WTC11 (cell line): ENCODE data around the gene SPDYC. TPM values are rescaled to one million over a fixed set of nuclear protein-coding genes. Genes with fewer than 3 reads are reported as not detected.
A peak's percentile ranks its signal among the peaks of the same experiment; 100 is the strongest.
"Not testable (repeated sequence)": the region's sequence is repeated elsewhere in the genome, so short reads cannot be mapped to it uniquely, and the experiment has no call there.

Experiments used
- ATAC-seq: fragments of 200-7000 bp; cut with Tn5 transposase; 2 replicates; pipeline ENCODE4 v1.10.0; 2021; ENCODE audit warnings: mild to moderate bottlenecking, moderate library complexity
- CTCF ChIA-PET: fragments of 300-600 bp; sonication (Branson Sonifier 250); formaldehyde crosslinking; loops from one replicate; lab custom pipeline; 2021; ENCODE audit warnings: antibody characterized with exemption; lab: Charles Lee
- POLR2A ChIA-PET: fragments of 350-600 bp; sonication (Branson Sonifier 250); formaldehyde crosslinking; loops from one replicate; lab custom pipeline; 2021; ENCODE audit warnings: antibody characterized with exemption; lab: Charles Lee
- DNase-seq: peaks from one replicate; pipeline ENCODE4 v3.0.0; 2021; ENCODE audit warnings: low spot score
- H3K27ac Mint-ChIP-seq: 2 replicates; pipeline ENCODE4 v1.8.0; 2021; ENCODE audit warnings: mixed read lengths
- H3K27me3 Mint-ChIP-seq: 2 replicates; pipeline ENCODE4 v1.8.0; 2021; ENCODE audit warnings: low read depth, mild to moderate bottlenecking, moderate library complexity, mixed read lengths
- H3K36me3 Mint-ChIP-seq: 2 replicates; pipeline ENCODE4 v1.8.0; 2021; ENCODE audit warnings: mixed read lengths
- H3K4me1 Mint-ChIP-seq: 2 replicates; pipeline ENCODE4 v1.8.0; 2022; ENCODE audit warnings: mixed read lengths
- H3K4me3 Mint-ChIP-seq: 2 replicates; pipeline ENCODE4 v1.8.0; 2021; ENCODE audit warnings: mild to moderate bottlenecking, moderate library complexity, mixed read lengths
- H3K9me3 Mint-ChIP-seq: 2 replicates; pipeline ENCODE4 v1.8.0; 2021; ENCODE audit warnings: mixed read lengths
- CREB1 ChIP-seq: sonication (generic); formaldehyde crosslinking; IDR thresholded peaks from 2 replicates; pipeline ENCODE4 v1.8.0; 2023; ENCODE audit warnings: mild to moderate bottlenecking, missing genetic modification reagents
- EMX1 ChIP-seq: fragments of 250-450 bp; sonication (Bioruptor Pico); IDR thresholded peaks from 2 replicates; pipeline ENCODE4 v1.8.0; 2021; ENCODE audit warnings: mild to moderate bottlenecking
- HMGA2 ChIP-seq: fragments of 250-450 bp; sonication (Bioruptor Pico); IDR thresholded peaks from 2 replicates; pipeline ENCODE4 v1.4.0; 2021; ENCODE audit warnings: mild to moderate bottlenecking, moderate library complexity
- IRF2 ChIP-seq: sonication (generic); formaldehyde crosslinking; IDR thresholded peaks from 2 replicates; pipeline ENCODE4 v1.8.0; 2022; ENCODE audit warnings: low read depth, missing genetic modification reagents, borderline replicate concordance
- KAT7 ChIP-seq: sonication (generic); formaldehyde crosslinking; IDR thresholded peaks from 2 replicates; pipeline ENCODE4 v1.8.1; 2023; ENCODE audit warnings: missing genetic modification reagents, mild to moderate bottlenecking, borderline replicate concordance
- OVOL2 ChIP-seq: fragments of 250-450 bp; sonication (Bioruptor Pico); IDR thresholded peaks from 2 replicates; pipeline ENCODE4 v1.9.0; 2021; ENCODE audit warnings: mild to moderate bottlenecking, borderline replicate concordance
- RELA ChIP-seq: sonication (generic); formaldehyde crosslinking; IDR thresholded peaks from 2 replicates; pipeline ENCODE4 v1.8.1; 2022; ENCODE audit warnings: missing genetic modification reagents, mild to moderate bottlenecking, borderline replicate concordance
- RORB ChIP-seq: fragments of 250-450 bp; sonication (Bioruptor Pico); IDR thresholded peaks from 2 replicates; pipeline ENCODE4 v1.9.0; 2021; ENCODE audit warnings: mild to moderate bottlenecking
- TEAD1 ChIP-seq: sonication (generic); formaldehyde crosslinking; IDR thresholded peaks from 2 replicates; pipeline ENCODE4 v1.8.0; 2022; ENCODE audit warnings: mild to moderate bottlenecking, missing genetic modification reagents
- ZNF121 ChIP-seq: sonication (generic); formaldehyde crosslinking; IDR thresholded peaks from 2 replicates; pipeline ENCODE4 v1.8.0; 2023; ENCODE audit warnings: missing genetic modification reagents
- ZNF138 ChIP-seq: sonication (generic); formaldehyde crosslinking; conservative IDR thresholded peaks from 2 replicates; pipeline ENCODE4 v1.8.1; 2022; ENCODE audit warnings: mild to moderate bottlenecking, moderate library complexity, missing genetic modification reagents
- ZNF396 ChIP-seq: fragments of 250-450 bp; sonication (Bioruptor Pico); IDR thresholded peaks from 2 replicates; pipeline ENCODE4 v1.8.0; 2021; ENCODE audit warnings: mild to moderate bottlenecking, moderate library complexity, borderline replicate concordance
- ZNF671 ChIP-seq: fragments of 250-450 bp; sonication (Bioruptor Pico); IDR thresholded peaks from 2 replicates; pipeline ENCODE4 v1.8.0; 2021; ENCODE audit warnings: mild to moderate bottlenecking
- total RNA-seq: library from RNA; stranded (reverse); gene quantifications from 3 replicates; pipeline ENCODE4 v1.2.3, GENCODE V29; 2021
- TF ChIP-seq, protein P1 (sequence below): sonication (generic); formaldehyde crosslinking; IDR thresholded peaks from 2 replicates; pipeline ENCODE4 v1.8.1; 2023; ENCODE audit warnings: mild to moderate bottlenecking, moderate library complexity, missing genetic modification reagents
- TF ChIP-seq, protein P2 (sequence below): fragments of 200-600 bp; IDR thresholded peaks from 2 replicates; pipeline ENCODE4 v1.8.0; 2022; ENCODE audit warnings: antibody characterized with exemption
- TF ChIP-seq, protein P3 (sequence below): sonication (generic); formaldehyde crosslinking; IDR thresholded peaks from 2 replicates; pipeline ENCODE4 v1.8.0; 2023; ENCODE audit warnings: mild to moderate bottlenecking, missing genetic modification reagents
- TF ChIP-seq, protein P4 (sequence below): sonication (generic); formaldehyde crosslinking; IDR thresholded peaks from 2 replicates; pipeline ENCODE4 v1.8.0; 2022; ENCODE audit warnings: missing genetic modification reagents

Gene SPDYC
- total RNA-seq, 1 experiment from 2014 or later, result 0.35 TPM

DNA sequence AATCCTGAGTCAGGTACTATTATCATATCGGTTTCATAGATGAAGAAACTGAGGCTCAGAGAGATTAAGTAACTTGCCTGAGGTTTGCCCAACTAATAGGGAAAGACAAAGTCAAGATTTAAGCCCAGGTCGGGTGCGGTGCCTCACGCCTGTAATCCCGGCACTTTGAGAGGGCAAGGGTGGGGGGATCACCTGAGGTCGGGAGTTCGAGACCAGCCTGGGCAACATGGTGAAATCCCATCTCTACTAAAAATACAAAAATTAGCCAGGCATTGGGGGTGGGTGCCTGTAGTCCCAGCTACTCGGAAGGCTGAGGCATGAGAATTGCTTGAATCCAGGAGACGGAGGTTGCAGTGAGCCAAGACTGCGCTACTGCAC is 19.9 kb upstream of the SPDYC start:
- Mint-ChIP-seq H3K9me3 (peaks cover 16% of the 10 kb centered on the region), H3K27me3 (peaks cover 37% of the 10 kb centered on the region)
- H3K4me3 Mint-ChIP-seq, H3K36me3 Mint-ChIP-seq, DNase-seq, H3K4me1 Mint-ChIP-seq, ATAC-seq, CTCF ChIA-PET, H3K27ac Mint-ChIP-seq: not testable (repeated sequence)
- POLR2A ChIA-PET, result interaction anchor here (0.7 kb wide), 2 partner anchors 73 to 324 kb away, joined by 3 read pairs; no protein-coding TSS in a partner anchor

DNA sequence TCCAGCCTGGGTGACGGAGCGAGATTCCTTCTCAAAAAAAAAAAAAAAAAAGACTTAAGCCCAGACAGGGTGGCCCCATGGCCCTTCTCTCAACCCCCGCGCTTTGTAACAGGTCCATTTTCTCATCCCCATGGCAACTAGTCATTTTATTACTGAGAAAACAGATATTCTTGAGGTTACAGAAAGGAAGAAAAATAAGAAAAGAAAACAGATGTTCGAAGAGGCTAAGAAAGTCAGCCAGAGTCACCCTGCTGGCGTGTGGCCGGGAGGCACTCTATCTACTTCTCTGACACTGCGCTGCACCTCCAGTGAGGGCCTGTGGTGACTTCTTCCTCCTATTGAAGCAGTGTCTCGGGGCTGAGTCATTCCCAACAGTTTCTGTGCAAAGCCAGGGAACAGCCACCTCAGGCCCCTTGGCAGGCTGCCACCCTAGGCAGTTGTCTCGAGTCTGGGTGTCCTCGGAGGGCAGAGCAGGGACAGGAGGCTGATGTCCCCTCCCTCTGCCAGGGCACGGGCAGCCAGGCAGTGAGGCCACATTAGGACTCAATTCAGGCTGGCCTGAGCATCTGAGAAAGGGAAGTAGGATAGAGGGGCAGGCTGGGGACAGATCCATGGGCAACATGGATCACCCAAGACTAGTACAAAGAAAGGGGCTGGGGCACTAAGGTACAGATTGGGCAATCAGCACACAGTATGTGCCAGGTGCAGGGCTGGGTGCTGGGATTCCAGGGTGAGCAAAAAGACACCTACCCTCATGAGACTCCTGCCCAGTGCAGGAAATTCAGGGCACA is 19.3 kb upstream of the SPDYC start:
- Mint-ChIP-seq H3K9me3 (peaks cover 16% of the 10 kb centered on the region), H3K4me1 (no peaks in the 10 kb centered on the region), H3K4me3 (no peak overlapping the region), H3K27ac (no peak overlapping the region; the same call in 1 of the 2 replicates), H3K27me3 (peaks cover 37% of the 10 kb centered on the region), H3K36me3 (no peaks in the 10 kb centered on the region)
- DNase-seq (no peak), ATAC-seq (peak; percentile 67)
- POLR2A ChIA-PET, result interaction anchor here (0.7 kb wide), 2 partner anchors 72 to 324 kb away, joined by 3 read pairs; no protein-coding TSS in a partner anchor
- CTCF ChIA-PET, result no interaction called here
- no peak for TF ChIP-seq ZNF671 (CRISPR knock-in tag)
- TF ChIP-seq, protein P1, sequence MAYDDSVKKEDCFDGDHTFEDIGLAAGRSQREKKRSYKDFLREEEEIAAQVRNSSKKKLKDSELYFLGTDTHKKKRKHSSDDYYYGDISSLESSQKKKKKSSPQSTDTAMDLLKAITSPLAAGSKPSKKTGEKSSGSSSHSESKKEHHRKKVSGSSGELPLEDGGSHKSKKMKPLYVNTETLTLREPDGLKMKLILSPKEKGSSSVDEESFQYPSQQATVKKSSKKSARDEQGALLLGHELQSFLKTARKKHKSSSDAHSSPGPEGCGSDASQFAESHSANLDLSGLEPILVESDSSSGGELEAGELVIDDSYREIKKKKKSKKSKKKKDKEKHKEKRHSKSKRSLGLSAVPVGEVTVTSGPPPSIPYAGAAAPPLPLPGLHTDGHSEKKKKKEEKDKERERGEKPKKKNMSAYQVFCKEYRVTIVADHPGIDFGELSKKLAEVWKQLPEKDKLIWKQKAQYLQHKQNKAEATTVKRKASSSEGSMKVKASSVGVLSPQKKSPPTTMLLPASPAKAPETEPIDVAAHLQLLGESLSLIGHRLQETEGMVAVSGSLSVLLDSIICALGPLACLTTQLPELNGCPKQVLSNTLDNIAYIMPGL (CRISPR knock-in tag), result no peak
- TF ChIP-seq RORB (CRISPR knock-in tag), result no peak

DNA sequence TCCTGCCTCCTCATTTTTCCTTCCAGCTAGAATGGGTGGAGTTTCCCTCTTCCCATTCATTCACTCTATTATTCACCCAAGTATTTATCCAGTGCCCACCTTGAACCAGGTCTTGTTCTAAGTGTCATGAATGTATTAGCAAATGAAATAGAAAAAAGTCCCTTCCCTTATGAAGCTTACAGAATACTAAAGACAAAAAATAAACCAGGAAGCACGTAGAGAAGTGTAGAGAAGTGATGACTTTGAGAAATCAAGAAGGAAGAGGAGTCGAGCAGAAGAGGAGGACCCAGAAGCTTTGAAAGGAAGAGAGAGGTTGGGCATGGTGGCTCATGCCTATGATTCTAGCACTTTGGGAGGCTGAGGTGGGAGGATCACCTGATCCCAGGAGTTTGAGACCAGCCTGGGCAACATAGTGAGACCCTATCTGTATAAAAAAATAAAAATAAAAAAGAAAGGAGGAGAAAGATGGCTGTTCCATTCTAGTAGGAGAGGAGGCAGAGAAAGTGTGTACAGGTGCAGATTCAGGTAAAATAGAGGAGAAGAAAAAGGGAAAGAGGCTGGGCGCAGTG is 18.6 kb upstream of the SPDYC start:
- TF ChIP-seq, protein P2, sequence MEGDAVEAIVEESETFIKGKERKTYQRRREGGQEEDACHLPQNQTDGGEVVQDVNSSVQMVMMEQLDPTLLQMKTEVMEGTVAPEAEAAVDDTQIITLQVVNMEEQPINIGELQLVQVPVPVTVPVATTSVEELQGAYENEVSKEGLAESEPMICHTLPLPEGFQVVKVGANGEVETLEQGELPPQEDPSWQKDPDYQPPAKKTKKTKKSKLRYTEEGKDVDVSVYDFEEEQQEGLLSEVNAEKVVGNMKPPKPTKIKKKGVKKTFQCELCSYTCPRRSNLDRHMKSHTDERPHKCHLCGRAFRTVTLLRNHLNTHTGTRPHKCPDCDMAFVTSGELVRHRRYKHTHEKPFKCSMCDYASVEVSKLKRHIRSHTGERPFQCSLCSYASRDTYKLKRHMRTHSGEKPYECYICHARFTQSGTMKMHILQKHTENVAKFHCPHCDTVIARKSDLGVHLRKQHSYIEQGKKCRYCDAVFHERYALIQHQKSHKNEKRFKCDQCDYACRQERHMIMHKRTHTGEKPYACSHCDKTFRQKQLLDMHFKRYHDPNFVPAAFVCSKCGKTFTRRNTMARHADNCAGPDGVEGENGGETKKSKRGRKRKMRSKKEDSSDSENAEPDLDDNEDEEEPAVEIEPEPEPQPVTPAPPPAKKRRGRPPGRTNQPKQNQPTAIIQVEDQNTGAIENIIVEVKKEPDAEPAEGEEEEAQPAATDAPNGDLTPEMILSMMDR, result no peak
- TF ChIP-seq CREB1, result no peak
- no peak for TF ChIP-seq HMGA2 (CRISPR knock-in tag)
- no peak for TF ChIP-seq KAT7 (CRISPR knock-in tag)
- TF ChIP-seq TEAD1, result no peak
- no peak for TF ChIP-seq ZNF121 (CRISPR knock-in tag)
- TF ChIP-seq, all 79 proteins: peak for 0
- Mint-ChIP-seq H3K9me3 (peaks cover 10% of the 10 kb centered on the region), H3K4me3 (no peak overlapping the region), H3K27ac (no peak overlapping the region), H3K4me1 (no peaks in the 10 kb centered on the region), H3K27me3 (peaks cover 33% of the 10 kb centered on the region), H3K36me3 (no peaks in the 10 kb centered on the region)
- DNase-seq, result no peak
- ChIA-PET CTCF (no interaction called here), POLR2A (no interaction called here)
- no peak for ATAC-seq

DNA sequence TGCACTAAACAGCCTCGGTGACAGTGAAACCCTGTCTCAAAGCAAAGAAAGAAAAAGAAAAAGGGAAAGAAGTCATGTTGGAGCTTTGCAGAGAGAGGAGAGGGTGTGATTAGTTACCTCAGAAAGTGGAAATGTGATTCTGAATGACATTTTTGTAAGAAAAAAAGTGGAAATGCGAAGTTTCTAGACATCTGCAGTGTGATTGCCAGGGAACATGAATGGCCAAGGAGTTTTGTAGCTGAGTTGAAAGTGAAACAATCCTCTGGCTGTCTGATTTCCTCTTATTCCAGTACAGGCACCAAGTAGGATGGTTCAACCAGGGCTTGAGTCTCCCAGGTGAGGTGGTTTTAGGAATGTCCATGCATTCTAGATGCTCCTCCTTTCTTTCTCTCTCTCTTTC is 17.9 kb upstream of the SPDYC start:
- H3K36me3 Mint-ChIP-seq, result no peaks in the 10 kb centered on the region
- H3K4me1 Mint-ChIP-seq, result no peaks in the 10 kb centered on the region
- DNase-seq, result no peak
- no peak for ATAC-seq
- peaks cover 4% of the 10 kb centered on the region for H3K9me3 Mint-ChIP-seq
- ChIA-PET POLR2A (no interaction called here), CTCF (no interaction called here)
- TF ChIP-seq EMX1, result no peak
- no peak for TF ChIP-seq RELA (CRISPR knock-in tag)
- no peak for TF ChIP-seq IRF2 (CRISPR knock-in tag)
- no peak for TF ChIP-seq ZNF138
- TF ChIP-seq, protein P3, sequence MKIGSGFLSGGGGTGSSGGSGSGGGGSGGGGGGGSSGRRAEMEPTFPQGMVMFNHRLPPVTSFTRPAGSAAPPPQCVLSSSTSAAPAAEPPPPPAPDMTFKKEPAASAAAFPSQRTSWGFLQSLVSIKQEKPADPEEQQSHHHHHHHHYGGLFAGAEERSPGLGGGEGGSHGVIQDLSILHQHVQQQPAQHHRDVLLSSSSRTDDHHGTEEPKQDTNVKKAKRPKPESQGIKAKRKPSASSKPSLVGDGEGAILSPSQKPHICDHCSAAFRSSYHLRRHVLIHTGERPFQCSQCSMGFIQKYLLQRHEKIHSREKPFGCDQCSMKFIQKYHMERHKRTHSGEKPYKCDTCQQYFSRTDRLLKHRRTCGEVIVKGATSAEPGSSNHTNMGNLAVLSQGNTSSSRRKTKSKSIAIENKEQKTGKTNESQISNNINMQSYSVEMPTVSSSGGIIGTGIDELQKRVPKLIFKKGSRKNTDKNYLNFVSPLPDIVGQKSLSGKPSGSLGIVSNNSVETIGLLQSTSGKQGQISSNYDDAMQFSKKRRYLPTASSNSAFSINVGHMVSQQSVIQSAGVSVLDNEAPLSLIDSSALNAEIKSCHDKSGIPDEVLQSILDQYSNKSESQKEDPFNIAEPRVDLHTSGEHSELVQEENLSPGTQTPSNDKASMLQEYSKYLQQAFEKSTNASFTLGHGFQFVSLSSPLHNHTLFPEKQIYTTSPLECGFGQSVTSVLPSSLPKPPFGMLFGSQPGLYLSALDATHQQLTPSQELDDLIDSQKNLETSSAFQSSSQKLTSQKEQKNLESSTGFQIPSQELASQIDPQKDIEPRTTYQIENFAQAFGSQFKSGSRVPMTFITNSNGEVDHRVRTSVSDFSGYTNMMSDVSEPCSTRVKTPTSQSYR, result no peak
- no peak for TF ChIP-seq ZNF396 (CRISPR knock-in tag)
- TF ChIP-seq, protein P4, sequence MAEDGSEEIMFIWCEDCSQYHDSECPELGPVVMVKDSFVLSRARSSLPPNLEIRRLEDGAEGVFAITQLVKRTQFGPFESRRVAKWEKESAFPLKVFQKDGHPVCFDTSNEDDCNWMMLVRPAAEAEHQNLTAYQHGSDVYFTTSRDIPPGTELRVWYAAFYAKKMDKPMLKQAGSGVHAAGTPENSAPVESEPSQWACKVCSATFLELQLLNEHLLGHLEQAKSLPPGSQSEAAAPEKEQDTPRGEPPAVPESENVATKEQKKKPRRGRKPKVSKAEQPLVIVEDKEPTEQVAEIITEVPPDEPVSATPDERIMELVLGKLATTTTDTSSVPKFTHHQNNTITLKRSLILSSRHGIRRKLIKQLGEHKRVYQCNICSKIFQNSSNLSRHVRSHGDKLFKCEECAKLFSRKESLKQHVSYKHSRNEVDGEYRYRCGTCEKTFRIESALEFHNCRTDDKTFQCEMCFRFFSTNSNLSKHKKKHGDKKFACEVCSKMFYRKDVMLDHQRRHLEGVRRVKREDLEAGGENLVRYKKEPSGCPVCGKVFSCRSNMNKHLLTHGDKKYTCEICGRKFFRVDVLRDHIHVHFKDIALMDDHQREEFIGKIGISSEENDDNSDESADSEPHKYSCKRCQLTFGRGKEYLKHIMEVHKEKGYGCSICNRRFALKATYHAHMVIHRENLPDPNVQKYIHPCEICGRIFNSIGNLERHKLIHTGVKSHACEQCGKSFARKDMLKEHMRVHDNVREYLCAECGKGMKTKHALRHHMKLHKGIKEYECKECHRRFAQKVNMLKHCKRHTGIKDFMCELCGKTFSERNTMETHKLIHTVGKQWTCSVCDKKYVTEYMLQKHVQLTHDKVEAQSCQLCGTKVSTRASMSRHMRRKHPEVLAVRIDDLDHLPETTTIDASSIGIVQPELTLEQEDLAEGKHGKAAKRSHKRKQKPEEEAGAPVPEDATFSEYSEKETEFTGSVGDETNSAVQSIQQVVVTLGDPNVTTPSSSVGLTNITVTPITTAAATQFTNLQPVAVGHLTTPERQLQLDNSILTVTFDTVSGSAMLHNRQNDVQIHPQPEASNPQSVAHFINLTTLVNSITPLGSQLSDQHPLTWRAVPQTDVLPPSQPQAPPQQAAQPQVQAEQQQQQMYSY (CRISPR knock-in tag), result no peak
- TF ChIP-seq OVOL2, result no peak
- no peak overlapping the region for H3K4me3 Mint-ChIP-seq
- H3K27ac Mint-ChIP-seq, result no peak overlapping the region
- peaks cover 35% of the 10 kb centered on the region for H3K27me3 Mint-ChIP-seq
